ENCODE measurements around the gene ZNF689.
A peak's percentile ranks its signal among the peaks of the same experiment; 100 is the strongest.

ZNF689 gene

GRCh38 chr16:30620169-30620568 lies 10.0 kb upstream of the ZNF689 start:
- Histone ChIP-seq H3K4me3 (ENCODE audit: low read depth, low read length) (no peak overlapping the region), H3K27ac (no peak overlapping the region), H3K9me3 (ENCODE audit: severe bottlenecking) (peaks cover 8% of the 10 kb centered on the region), H3K27me3 (ENCODE audit: insufficient read depth, low read depth, severe bottlenecking) (no peaks in the 10 kb centered on the region), H3K36me3 (no peaks in the 10 kb centered on the region)
- no peak for DNase-seq
- TF ChIP-seq, protein P1, sequence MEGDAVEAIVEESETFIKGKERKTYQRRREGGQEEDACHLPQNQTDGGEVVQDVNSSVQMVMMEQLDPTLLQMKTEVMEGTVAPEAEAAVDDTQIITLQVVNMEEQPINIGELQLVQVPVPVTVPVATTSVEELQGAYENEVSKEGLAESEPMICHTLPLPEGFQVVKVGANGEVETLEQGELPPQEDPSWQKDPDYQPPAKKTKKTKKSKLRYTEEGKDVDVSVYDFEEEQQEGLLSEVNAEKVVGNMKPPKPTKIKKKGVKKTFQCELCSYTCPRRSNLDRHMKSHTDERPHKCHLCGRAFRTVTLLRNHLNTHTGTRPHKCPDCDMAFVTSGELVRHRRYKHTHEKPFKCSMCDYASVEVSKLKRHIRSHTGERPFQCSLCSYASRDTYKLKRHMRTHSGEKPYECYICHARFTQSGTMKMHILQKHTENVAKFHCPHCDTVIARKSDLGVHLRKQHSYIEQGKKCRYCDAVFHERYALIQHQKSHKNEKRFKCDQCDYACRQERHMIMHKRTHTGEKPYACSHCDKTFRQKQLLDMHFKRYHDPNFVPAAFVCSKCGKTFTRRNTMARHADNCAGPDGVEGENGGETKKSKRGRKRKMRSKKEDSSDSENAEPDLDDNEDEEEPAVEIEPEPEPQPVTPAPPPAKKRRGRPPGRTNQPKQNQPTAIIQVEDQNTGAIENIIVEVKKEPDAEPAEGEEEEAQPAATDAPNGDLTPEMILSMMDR (IDR thresholded peaks at IDR 0.05; ENCODE audit: low read depth, low read length), result no peak

DNA sequence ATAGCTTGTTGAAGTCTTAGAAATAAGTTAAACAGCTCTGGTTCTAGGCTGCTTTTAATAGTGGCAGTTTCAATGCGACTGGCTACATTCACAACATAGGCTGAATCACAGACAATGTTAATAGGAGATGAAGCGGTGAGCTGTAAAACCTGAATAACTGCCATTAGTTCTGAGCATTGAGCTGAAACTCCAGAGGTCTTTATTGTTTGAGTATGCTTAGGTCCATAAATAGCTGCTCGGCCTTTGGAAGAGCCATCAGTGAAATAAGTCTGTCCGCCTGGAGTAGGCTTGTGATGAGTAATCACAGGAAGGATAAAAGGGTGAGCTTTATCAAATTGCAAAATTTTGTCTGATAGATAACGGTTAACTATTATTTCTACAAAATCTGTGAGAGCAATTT lies 9.4 kb upstream of the ZNF689 start:
- no peak overlapping the region for H3K27ac ChIP-seq
- peaks cover 8% of the 10 kb centered on the region for H3K9me3 ChIP-seq (ENCODE audit: severe bottlenecking)
- H3K4me3 ChIP-seq (ENCODE audit: low read depth, low read length), result no peak overlapping the region
- TF ChIP-seq, protein P1 (IDR thresholded peaks at IDR 0.05; ENCODE audit: low read depth, low read length), result no peak
- no peaks in the 10 kb centered on the region for H3K27me3 ChIP-seq (ENCODE audit: insufficient read depth, low read depth, severe bottlenecking)
- H3K36me3 ChIP-seq, result no peaks in the 10 kb centered on the region
- DNase-seq, result no peak

DNA sequence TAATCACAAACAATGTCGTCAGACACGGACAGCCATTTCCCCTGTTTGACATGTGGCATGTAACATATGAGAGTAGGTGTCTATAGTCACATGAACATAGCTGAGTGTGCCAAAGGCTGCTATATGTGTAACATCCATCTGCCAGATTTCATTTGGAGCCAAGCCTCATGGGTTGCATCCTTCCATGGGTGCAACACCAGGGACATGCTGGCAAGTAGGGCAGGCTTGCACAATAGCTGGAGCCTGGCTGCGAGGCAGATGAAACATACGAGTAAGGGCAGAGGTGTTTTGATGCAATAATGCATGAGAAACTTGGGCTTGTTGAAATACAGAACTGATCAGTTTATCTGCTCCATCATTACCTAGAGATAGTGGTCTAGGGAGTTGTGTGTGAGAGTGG lies 9.0 kb upstream of the ZNF689 start:
- Histone ChIP-seq H3K4me3 (ENCODE audit: low read depth, low read length) (no peak overlapping the region), H3K27me3 (ENCODE audit: insufficient read depth, low read depth, severe bottlenecking) (no peaks in the 10 kb centered on the region), H3K27ac (no peak overlapping the region), H3K36me3 (no peaks in the 10 kb centered on the region), H3K9me3 (ENCODE audit: severe bottlenecking) (peaks cover 7% of the 10 kb centered on the region)
- TF ChIP-seq, protein P1 (IDR thresholded peaks at IDR 0.05; ENCODE audit: low read depth, low read length), result no peak
- no peak for DNase-seq

GRCh38 chr16:30615358-30616091 lies 5.3 kb upstream of the ZNF689 start:
- TF ChIP-seq, protein P1 (IDR thresholded peaks at IDR 0.05; ENCODE audit: low read depth, low read length), result peak; percentile 97
- no peaks in the 10 kb centered on the region for H3K9me3 ChIP-seq (ENCODE audit: severe bottlenecking)
- H3K36me3 ChIP-seq, result no peaks in the 10 kb centered on the region
- peak; percentile 80 for DNase-seq
- no peak overlapping the region for H3K27ac ChIP-seq
- no peak overlapping the region for H3K4me3 ChIP-seq (ENCODE audit: low read depth, low read length)
- H3K27me3 ChIP-seq (ENCODE audit: insufficient read depth, low read depth, severe bottlenecking), result no peaks in the 10 kb centered on the region

DNA sequence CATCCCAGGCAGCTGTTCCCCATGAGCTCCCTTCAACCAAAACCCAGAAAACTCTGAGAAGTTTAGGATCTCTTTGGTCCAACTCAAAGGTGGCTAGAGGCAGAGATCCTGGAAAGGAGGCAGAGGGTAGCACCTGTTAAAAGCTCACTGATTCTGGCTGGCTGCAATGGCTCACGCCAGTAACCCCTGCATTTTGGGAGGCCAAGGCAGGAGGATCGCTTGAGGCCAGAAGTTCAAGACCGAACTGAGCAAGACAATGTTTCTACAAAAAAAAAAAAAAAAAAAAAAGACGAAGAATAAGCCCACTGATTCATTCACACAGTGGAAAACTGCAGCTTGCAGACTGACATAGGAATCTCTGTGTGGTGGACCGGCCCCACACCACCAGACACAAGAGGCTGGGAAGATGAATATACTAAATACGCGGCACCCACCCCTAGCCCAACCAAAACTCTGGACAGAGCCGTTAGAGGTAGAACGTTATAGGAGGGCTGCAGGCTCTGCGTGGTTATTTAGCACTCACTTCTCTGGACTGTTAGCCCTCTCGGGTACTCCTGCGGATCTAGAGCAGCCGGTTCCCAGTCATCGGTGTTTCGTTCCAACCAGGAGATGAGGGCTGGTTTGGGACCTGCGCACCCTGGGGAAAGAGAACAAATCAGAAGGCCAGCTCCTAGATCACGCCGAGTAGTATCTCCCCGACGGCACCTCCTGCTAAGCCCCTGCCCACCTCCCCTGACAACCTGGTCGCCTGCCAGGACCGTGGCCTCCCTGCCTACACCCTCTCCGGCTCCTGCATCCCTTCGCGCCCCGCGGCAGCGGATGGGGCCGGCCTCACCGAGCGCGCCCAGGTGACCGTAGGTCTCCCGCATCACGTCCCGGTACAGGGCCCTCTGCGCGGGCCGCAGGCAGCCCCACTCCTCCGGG lies 925 bp downstream of the ZNF689 start:
- TF ChIP-seq, protein P1 (IDR thresholded peaks at IDR 0.05; ENCODE audit: low read depth, low read length), result no peak
- Histone ChIP-seq H3K36me3 (peaks cover 47% of the 10 kb centered on the region), H3K27me3 (ENCODE audit: insufficient read depth, low read depth, severe bottlenecking) (no peaks in the 10 kb centered on the region), H3K9me3 (ENCODE audit: severe bottlenecking) (no peaks in the 10 kb centered on the region), H3K27ac (peak overlapping the region; percentile 99), H3K4me3 (ENCODE audit: low read depth, low read length) (peak overlapping the region; percentile 99)
- DNase-seq, result peak; percentile 50
